ENCODE results near the gene HOGA1. TPM values are rescaled to one million over a fixed set of nuclear protein-coding genes. Genes with fewer than 3 reads are reported as not detected.

The HOGA1 gene
- polyA plus RNA-seq, 1 donor (not counting 4 experiments of a cell fraction or from before 2014, with no cell fraction given), result 1.0 TPM

DNA sequence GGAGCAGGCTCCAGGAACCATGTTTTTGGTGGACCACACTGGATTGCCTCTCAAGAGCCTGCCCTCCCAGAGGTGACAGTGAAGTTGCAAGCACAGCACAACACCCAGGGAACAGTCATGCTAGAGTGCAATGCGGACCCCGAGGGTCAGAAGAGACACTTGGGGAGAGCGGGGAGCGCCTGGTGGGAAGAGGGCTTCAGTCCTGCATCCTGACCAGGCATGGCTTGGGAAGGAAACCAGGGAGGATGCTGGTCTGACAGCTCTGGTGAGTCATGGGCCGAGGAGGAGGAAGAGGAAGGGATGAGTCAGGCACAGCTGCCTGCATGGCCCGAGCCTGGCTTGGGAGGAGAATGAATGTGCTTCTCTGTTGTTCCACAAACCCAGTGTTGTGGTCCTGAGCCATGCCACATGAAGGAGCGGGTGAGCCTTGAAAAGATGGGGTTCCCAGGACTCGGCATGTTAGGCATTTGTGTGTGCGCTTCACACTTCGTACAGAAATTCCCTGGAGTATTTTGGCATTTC, 41.1 kb upstream of the HOGA1 start:
- Histone ChIP-seq H3K9ac (ENCODE audit: control insufficient read depth, extremely low read depth, insufficient read depth, low read length) (peak overlapping the region; percentile 80), H3K4me3 (ENCODE audit: control insufficient read depth in 2 of 3, extremely low read depth in 1 of 3, insufficient read depth in 2 of 3, low read depth in 1 of 3, low read length in 3 of 3) (peak overlapping the region in 1 of 3 experiments; percentile 35), H3K4me2 (ENCODE audit: control insufficient read depth, extremely low read depth, insufficient read depth, low read depth, low read length) (peak overlapping the region; percentile 47), H3K36me3 (ENCODE audit: control insufficient read depth in 2 of 2, extremely low read depth in 1 of 2, insufficient read depth in 2 of 2, low read length in 2 of 2) (no peaks in the 10 kb centered on the region), H4K20me1 (ENCODE audit: control insufficient read depth, extremely low read depth, insufficient read depth, low read length) (no peaks in the 10 kb centered on the region), H3K9me1 (ENCODE audit: control insufficient read depth, extremely low read depth, insufficient read depth, low read length) (no peaks in the 10 kb centered on the region), H2AFZ (ENCODE audit: control insufficient read depth, low read length) (no peak overlapping the region), H3K4me1 (ENCODE audit: control insufficient read depth, extremely low read depth, insufficient read depth, low read length) (peaks cover 48% of the 10 kb centered on the region), H3K9me3 (ENCODE audit: control insufficient read depth, low read depth, low read length) (no peaks in the 10 kb centered on the region), H3K79me2 (ENCODE audit: control insufficient read depth, insufficient read depth, low read length) (peaks cover 15% of the 10 kb centered on the region), H3K27ac (ENCODE audit: control insufficient read depth, insufficient read depth, low read length) (peak overlapping the region; percentile 98), H3K27me3 (ENCODE audit: control insufficient read depth, extremely low read depth, insufficient read depth, low read length) (no peaks in the 10 kb centered on the region)
- TF ChIP-seq, protein P1, sequence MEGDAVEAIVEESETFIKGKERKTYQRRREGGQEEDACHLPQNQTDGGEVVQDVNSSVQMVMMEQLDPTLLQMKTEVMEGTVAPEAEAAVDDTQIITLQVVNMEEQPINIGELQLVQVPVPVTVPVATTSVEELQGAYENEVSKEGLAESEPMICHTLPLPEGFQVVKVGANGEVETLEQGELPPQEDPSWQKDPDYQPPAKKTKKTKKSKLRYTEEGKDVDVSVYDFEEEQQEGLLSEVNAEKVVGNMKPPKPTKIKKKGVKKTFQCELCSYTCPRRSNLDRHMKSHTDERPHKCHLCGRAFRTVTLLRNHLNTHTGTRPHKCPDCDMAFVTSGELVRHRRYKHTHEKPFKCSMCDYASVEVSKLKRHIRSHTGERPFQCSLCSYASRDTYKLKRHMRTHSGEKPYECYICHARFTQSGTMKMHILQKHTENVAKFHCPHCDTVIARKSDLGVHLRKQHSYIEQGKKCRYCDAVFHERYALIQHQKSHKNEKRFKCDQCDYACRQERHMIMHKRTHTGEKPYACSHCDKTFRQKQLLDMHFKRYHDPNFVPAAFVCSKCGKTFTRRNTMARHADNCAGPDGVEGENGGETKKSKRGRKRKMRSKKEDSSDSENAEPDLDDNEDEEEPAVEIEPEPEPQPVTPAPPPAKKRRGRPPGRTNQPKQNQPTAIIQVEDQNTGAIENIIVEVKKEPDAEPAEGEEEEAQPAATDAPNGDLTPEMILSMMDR (optimal IDR thresholded peaks at IDR 0.05 in 1 of 3, IDR thresholded peaks at IDR 0.05 in 1 of 3, conservative IDR thresholded peaks at IDR 0.05 in 1 of 3; ENCODE audit: extremely low read depth in 1 of 3, insufficient read depth in 2 of 3, low read length in 3 of 3), result peak in 1 of 3 experiments; percentile 8
- TF ChIP-seq EZH2 (IDR thresholded peaks at IDR 0.05; ENCODE audit: low read length), result no peak
- FAIRE-seq (peak; percentile 100), DNase-seq (ENCODE audit: low read depth, low spot score) (peak; percentile 92)
- dilution Hi-C loops (cut with MboI; ENCODE audit: extremely low pct_ligation_motif_present, low sequenced_read_pairs), result no loop called here

DNA sequence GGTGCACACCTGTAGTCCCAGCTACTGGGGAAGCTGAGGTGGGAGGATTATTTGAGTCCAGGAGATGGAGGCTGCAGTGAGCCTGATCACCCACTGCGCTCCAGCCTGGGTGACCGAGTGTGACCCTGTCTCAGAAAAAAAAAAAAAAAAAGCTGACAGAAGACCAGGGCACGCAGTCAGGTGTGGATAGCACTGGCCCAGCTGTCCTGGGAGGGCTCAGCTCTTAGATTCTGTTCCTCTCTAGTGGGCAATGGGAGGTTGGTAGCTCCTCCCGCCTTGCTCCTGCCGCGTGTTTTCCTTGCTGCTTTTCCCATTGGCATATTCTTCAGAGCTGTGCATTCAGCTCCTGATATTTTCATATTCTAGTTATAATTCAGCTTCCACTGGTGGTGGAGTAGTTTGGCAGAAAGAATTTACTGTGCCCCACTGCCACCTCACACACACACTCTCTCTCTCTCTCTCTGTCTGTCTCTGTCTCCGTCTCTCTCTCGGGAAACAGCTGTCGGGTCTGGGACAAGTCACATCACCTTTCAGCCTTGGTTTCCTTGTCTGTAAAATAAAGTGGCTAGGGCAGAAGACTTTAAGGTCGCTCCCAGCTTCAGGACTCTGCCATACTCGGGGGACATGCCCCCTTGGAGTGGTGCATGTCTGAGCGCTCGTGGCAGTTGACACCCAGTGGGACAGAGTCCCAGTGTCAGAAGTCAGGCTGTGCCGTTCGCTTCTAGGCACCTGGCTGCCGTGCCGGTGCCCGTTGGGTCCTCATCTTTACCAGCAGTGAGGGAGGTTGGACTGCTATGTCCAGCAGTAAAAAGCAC, 37.5 kb upstream of the HOGA1 start:
- Histone ChIP-seq H3K4me3 (ENCODE audit: control insufficient read depth in 2 of 3, extremely low read depth in 1 of 3, insufficient read depth in 2 of 3, low read depth in 1 of 3, low read length in 3 of 3) (no peak overlapping the region), H3K27me3 (ENCODE audit: control insufficient read depth, extremely low read depth, insufficient read depth, low read length) (no peaks in the 10 kb centered on the region), H3K9ac (ENCODE audit: control insufficient read depth, extremely low read depth, insufficient read depth, low read length) (no peak overlapping the region), H2AFZ (ENCODE audit: control insufficient read depth, low read length) (no peak overlapping the region), H3K27ac (ENCODE audit: control insufficient read depth, insufficient read depth, low read length) (no peak overlapping the region), H3K36me3 (ENCODE audit: control insufficient read depth in 2 of 2, extremely low read depth in 1 of 2, insufficient read depth in 2 of 2, low read length in 2 of 2) (no peaks in the 10 kb centered on the region), H3K79me2 (ENCODE audit: control insufficient read depth, insufficient read depth, low read length) (peaks cover 21% of the 10 kb centered on the region), H3K9me1 (ENCODE audit: control insufficient read depth, extremely low read depth, insufficient read depth, low read length) (no peaks in the 10 kb centered on the region), H4K20me1 (ENCODE audit: control insufficient read depth, extremely low read depth, insufficient read depth, low read length) (no peaks in the 10 kb centered on the region), H3K9me3 (ENCODE audit: control insufficient read depth, low read depth, low read length) (no peaks in the 10 kb centered on the region), H3K4me2 (ENCODE audit: control insufficient read depth, extremely low read depth, insufficient read depth, low read depth, low read length) (no peak overlapping the region), H3K4me1 (ENCODE audit: control insufficient read depth, extremely low read depth, insufficient read depth, low read length) (peaks cover 45% of the 10 kb centered on the region)
- FAIRE-seq (no peak), DNase-seq (ENCODE audit: low read depth, low spot score) (no peak)
- TF ChIP-seq, protein P1 (optimal IDR thresholded peaks at IDR 0.05 in 1 of 3, IDR thresholded peaks at IDR 0.05 in 1 of 3, conservative IDR thresholded peaks at IDR 0.05 in 1 of 3; ENCODE audit: extremely low read depth in 1 of 3, insufficient read depth in 2 of 3, low read length in 3 of 3), result no peak
- no peak for TF ChIP-seq EZH2 (IDR thresholded peaks at IDR 0.05; ENCODE audit: low read length)
- dilution Hi-C loops (cut with MboI; ENCODE audit: extremely low pct_ligation_motif_present, low sequenced_read_pairs), result no loop called here

Measured in keratinocyte (primary cell).